Measurements from ENCODE around the gene STYK1.

DNA sequence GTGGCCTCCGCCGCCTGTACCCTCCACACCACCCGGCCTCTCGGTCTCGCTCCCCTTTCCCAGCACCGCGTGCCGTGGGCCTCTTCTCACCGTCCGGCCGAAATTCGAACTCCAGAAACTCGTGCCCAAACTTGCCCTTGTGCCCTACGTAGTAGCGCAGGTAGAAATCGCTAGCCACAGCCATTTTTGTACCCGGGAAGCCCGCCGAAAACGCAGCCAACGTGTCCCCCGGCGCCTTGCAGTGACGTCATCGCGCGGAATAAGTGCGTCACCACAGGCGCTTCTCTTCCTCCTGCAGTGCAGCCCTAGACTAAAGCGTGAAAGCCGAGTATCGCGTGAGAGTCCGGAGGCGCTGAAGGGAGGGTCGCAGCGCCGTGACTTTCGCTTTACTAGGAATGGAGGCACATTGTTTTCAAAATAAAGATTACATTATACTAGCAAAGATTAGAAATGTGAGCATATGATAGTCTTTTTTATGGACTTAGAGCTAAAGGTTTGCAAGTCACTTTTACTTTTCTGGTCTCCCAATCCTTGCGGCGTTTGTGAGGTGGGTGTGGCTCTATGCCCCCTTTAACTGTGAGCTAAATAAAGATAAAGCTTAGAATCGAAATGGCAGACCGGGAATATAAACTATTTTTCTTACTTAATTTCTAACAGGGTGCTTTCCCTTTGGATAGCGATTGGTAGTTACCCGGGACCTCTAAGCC lies 60.4 kb downstream of the STYK1 start, which contains the start of gene MAGOHB:
- TF ChIP-seq RAD21 (CRISPR knock-in tag; conservative IDR thresholded peaks at IDR 0.05 in 1 of 2, IDR thresholded peaks at IDR 0.05 in 1 of 2) (no peak), CTCF (IDR thresholded peaks at IDR 0.05 in 2 of 3, conservative IDR thresholded peaks at IDR 0.05 in 1 of 3; ENCODE audit: insufficient read depth in 2 of 3, low read depth in 1 of 3, low read length in 3 of 3) (no peak), BHLHE40 (IDR thresholded peaks at IDR 0.05; ENCODE audit: low read length) (peak; percentile 72), SMAD4 (CRISPR knock-in tag; conservative IDR thresholded peaks at IDR 0.05) (no peak)
- TF ChIP-seq, protein P1, sequence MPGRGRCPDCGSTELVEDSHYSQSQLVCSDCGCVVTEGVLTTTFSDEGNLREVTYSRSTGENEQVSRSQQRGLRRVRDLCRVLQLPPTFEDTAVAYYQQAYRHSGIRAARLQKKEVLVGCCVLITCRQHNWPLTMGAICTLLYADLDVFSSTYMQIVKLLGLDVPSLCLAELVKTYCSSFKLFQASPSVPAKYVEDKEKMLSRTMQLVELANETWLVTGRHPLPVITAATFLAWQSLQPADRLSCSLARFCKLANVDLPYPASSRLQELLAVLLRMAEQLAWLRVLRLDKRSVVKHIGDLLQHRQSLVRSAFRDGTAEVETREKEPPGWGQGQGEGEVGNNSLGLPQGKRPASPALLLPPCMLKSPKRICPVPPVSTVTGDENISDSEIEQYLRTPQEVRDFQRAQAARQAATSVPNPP (IDR thresholded peaks at IDR 0.05; ENCODE audit: borderline replicate concordance, insufficient read depth, insufficient read length): no peak

Data from K562 (cell line).